Measurements from ENCODE around the gene CIAO2B.
A peak's percentile ranks its signal among the peaks of the same experiment; 100 is the strongest.
"Not testable (repeated sequence)": the region's sequence is repeated elsewhere in the genome, so short reads cannot be mapped to it uniquely, and the experiment has no call there.

Gene CIAO2B

DNA sequence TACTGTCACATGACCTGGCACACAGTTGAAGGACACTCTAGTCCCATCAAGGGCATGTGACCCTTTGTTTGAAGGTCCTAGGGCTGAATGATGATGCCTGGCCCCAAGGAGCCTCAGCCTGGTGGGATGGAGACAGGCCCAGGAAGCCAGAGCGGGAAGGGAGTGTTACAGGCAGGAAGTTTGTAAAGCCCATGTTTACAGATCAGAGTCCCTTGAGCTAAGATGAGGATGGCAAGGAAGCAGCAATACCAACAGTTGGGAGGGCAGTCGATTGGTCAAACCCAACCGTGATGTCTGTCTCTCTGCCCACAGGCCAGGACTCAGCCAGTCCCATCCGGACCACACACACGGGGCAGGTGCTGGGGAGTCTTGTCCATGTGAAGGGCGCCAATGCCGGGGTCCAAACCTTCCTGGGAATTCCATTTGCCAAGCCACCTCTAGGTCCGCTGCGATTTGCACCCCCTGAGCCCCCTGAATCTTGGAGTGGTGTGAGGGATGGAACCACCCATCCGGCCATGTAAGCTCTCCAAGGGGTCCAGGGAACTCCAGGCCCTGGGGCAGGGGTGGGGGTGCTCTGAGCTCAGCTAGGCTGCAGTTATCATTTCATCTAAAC is 3.6 kb upstream of the CIAO2B start:
- H3K36me3 ChIP-seq (ENCODE audit: control insufficient read depth, insufficient read depth, low read length): no peaks in the 10 kb centered on the region

DNA sequence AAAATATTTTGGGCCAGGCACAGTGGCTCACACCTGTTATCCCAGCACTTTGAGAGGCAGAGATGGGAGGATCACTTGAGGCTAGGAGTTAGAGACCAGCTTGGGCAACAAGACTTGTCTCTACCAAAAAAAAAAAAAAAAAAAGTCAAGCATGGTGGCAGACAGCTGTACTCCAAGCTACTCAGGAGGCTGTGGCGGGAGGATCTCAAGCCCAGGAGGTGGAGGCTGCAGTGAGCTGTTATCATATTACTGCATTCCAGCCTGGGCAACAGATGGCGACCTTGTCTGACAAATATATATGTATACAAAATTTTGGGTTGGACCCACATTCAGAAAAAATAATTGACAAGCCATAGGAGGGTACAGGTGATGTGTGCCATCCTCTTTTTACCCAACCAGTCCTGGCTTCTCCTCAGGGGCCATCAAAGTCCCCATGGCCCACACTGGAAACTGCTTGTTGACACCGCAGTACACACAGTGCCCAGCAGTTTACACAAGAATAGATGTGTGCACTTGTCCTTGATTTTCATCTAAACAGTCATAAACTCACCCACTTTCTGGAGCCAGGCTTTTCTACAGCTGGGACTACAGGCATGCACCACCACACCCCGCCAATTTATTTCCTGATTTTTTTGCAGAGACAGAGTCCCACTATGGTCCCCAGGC is 2.8 kb upstream of the CIAO2B start:
- Histone ChIP-seq H3K79me2 (peaks cover 13% of the 10 kb centered on the region), H3K9me3 (ENCODE audit: control insufficient read depth, low read length) (no peaks in the 10 kb centered on the region), H3K4me2 (ENCODE audit: low read length) (no peak overlapping the region), H3K36me3 (ENCODE audit: control insufficient read depth, insufficient read depth, low read length) (no peaks in the 10 kb centered on the region), H3K4me1 (peaks cover 14% of the 10 kb centered on the region), H3K4me3 (ENCODE audit: low read depth, low read length) (no peak overlapping the region), H2AFZ (no peak overlapping the region), H3K27ac (no peak overlapping the region), H3K9ac (no peak overlapping the region), H3K27me3 (ENCODE audit: control insufficient read depth, insufficient read depth, low read length) (no peaks in the 10 kb centered on the region)
- TF ChIP-seq, protein P1, sequence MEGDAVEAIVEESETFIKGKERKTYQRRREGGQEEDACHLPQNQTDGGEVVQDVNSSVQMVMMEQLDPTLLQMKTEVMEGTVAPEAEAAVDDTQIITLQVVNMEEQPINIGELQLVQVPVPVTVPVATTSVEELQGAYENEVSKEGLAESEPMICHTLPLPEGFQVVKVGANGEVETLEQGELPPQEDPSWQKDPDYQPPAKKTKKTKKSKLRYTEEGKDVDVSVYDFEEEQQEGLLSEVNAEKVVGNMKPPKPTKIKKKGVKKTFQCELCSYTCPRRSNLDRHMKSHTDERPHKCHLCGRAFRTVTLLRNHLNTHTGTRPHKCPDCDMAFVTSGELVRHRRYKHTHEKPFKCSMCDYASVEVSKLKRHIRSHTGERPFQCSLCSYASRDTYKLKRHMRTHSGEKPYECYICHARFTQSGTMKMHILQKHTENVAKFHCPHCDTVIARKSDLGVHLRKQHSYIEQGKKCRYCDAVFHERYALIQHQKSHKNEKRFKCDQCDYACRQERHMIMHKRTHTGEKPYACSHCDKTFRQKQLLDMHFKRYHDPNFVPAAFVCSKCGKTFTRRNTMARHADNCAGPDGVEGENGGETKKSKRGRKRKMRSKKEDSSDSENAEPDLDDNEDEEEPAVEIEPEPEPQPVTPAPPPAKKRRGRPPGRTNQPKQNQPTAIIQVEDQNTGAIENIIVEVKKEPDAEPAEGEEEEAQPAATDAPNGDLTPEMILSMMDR (IDR thresholded peaks at IDR 0.05): no peak

More for the DNA sequence above, 3.6 kb upstream of the CIAO2B start:
- TF ChIP-seq, protein P1 (IDR thresholded peaks at IDR 0.05): no peak
- H3K27me3 ChIP-seq (ENCODE audit: control insufficient read depth, insufficient read depth, low read length): no peaks in the 10 kb centered on the region
- no peak overlapping the region for H3K4me2 ChIP-seq (ENCODE audit: low read length)
- no peaks in the 10 kb centered on the region for H3K9me3 ChIP-seq (ENCODE audit: control insufficient read depth, low read length)
- no peak overlapping the region for H3K27ac ChIP-seq
- H3K4me3 ChIP-seq (ENCODE audit: low read depth, low read length): no peak overlapping the region
- H3K9ac ChIP-seq: no peak overlapping the region
- no peak overlapping the region for H2AFZ ChIP-seq
- H3K79me2 ChIP-seq: peaks cover 13% of the 10 kb centered on the region
- H3K4me1 ChIP-seq: peaks cover 11% of the 10 kb centered on the region

DNA sequence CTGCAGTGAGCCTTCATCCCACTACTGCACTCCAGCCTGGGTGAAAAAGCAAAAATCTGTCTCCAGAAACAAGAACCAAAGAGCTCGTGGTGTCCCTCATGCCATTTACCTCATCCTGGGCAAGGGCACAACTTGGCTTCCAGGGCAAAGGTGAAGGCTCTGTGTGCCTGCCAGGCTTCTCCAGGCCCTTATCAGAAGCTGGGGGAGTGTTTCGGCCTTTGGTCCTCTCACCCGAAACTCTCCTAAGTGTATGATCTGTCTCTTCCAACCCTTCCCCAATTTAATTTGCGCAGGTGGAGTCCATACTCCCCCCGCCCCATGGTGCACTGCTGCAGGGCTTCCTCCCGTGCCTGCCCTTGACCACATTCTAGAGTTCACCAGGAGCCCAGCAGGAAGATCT is 2.3 kb upstream of the CIAO2B start:
- Histone ChIP-seq H3K9ac (no peak overlapping the region), H3K79me2 (peaks cover 13% of the 10 kb centered on the region), H3K4me2 (ENCODE audit: low read length) (no peak overlapping the region), H3K36me3 (ENCODE audit: control insufficient read depth, insufficient read depth, low read length) (no peaks in the 10 kb centered on the region), H3K4me1 (peaks cover 14% of the 10 kb centered on the region), H3K4me3 (ENCODE audit: low read depth, low read length) (no peak overlapping the region), H3K9me3 (ENCODE audit: control insufficient read depth, low read length) (no peaks in the 10 kb centered on the region), H2AFZ (no peak overlapping the region), H3K27ac (no peak overlapping the region), H3K27me3 (ENCODE audit: control insufficient read depth, insufficient read depth, low read length) (no peaks in the 10 kb centered on the region)
- TF ChIP-seq, protein P1 (IDR thresholded peaks at IDR 0.05): no peak

DNA sequence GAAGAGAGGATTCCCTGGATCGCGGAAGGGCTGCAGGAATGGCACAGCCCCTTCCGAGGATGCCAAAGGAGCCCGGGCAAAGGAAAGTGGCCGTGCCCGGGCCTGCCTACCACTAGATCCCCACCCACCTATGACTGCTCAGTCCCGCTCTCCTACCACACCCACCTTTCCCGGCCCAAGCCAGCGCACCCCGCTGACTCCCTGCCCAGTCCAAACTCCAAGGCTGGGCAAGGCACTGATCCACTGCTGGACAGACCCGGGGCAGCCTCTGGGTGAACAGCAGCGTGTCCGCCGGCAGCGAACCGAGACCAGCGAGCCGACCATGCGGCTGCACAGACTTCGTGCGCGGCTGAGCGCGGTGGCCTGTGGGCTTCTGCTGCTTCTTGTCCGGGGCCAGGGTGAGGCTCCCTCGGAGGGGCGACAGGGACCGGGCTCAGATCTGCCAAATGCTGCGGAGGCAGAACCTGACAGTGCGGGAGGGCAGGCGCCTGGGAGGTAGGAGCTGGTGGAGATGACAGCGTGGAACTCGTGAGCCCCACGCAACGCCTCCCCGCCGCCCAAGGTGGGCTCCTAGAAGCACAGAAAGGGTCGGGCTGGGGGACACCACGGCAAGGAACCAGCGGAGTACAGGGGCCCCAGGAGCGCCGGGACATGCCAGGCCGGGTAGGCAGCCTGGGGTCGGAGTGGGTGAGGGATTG is 1.3 kb upstream of the CIAO2B start, which contains the start of gene CES2:
CES2 (plus strand) TSS at position 203 of the 698 bp plus-strand sequence; CDS start at position 323, 120 bp downstream.
- TF ChIP-seq, protein P1 (IDR thresholded peaks at IDR 0.05): no peak
- H3K36me3 ChIP-seq (ENCODE audit: control insufficient read depth, insufficient read depth, low read length): no peaks in the 10 kb centered on the region
- peak within 1 kb of the TSS; percentile 100 for H3K4me2 ChIP-seq (ENCODE audit: low read length)
- peak within 1 kb of the TSS; percentile 92 for H2AFZ ChIP-seq
- no peaks in the 10 kb centered on the region for H3K27me3 ChIP-seq (ENCODE audit: control insufficient read depth, insufficient read depth, low read length)
- H3K9me3 ChIP-seq (ENCODE audit: control insufficient read depth, low read length): no peaks in the 10 kb centered on the region
- H3K4me3 ChIP-seq (ENCODE audit: low read depth, low read length): peak within 1 kb of the TSS; percentile 99
- H3K9ac ChIP-seq: peak within 1 kb of the TSS; percentile 98
- H3K79me2 ChIP-seq: peaks cover 13% of the 10 kb centered on the region
- peaks cover 14% of the 10 kb centered on the region for H3K4me1 ChIP-seq
- peak within 1 kb of the TSS; percentile 98 for H3K27ac ChIP-seq

DNA sequence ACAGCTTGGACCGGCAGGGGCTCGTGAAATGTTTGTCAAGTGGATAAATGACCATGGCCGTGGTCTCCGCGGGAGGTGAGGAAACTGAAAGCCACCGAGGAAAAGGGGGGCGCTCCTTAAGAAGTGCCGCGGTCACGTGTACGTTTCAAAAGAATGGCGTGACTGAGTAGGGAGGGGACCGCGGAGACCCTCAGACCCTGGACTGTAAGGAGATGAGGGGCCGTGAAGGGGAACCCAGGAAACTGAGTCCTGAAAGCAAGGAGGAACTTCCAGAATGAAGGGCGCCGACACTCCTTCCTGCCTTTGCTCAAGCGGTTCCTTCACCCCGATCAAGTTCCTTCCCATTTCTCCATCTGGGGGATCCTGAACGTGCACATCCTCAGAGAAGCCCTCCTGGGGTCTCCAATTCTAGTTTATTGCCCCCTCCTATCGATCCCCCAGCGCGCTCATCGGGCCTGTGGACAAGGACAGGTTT is 674 bp upstream of the CIAO2B start:
- H3K27ac ChIP-seq: peak overlapping the region; percentile 98
- H3K4me1 ChIP-seq: peaks cover 17% of the 10 kb centered on the region
- peak overlapping the region; percentile 100 for H3K4me2 ChIP-seq (ENCODE audit: low read length)
- not testable (repeated sequence) for H3K9me3 ChIP-seq (ENCODE audit: control insufficient read depth, low read length); H3K36me3 ChIP-seq (ENCODE audit: control insufficient read depth, insufficient read depth, low read length); H3K27me3 ChIP-seq (ENCODE audit: control insufficient read depth, insufficient read depth, low read length)
- peaks cover 13% of the 10 kb centered on the region for H3K79me2 ChIP-seq
- H3K4me3 ChIP-seq (ENCODE audit: low read depth, low read length): peak overlapping the region; percentile 99
- peak overlapping the region; percentile 92 for H2AFZ ChIP-seq
- H3K9ac ChIP-seq: peak overlapping the region; percentile 98
